ENCODE results near the gene BCOR.

Gene BCOR

GRCh38 chrX:40105835-40106675, 8.3 kb upstream of the BCOR start:
- H3K4me3 Mint-ChIP-seq: peak overlapping the region; percentile 78
- H3K4me1 Mint-ChIP-seq (ENCODE audit: low read depth): peaks cover 3% of the 10 kb centered on the region
- no peaks in the 10 kb centered on the region for H3K36me3 Mint-ChIP-seq (ENCODE audit: low read depth)
- H3K27ac Mint-ChIP-seq: peak overlapping the region; percentile 80
- H3K27me3 Mint-ChIP-seq (ENCODE audit: low read depth): peaks cover 2% of the 10 kb centered on the region
- H3K9me3 Mint-ChIP-seq: no peaks in the 10 kb centered on the region

GRCh38 chrX:40104985-40105834, 7.5 kb upstream of the BCOR start:
- Mint-ChIP-seq H3K4me1 (ENCODE audit: low read depth) (peaks cover 3% of the 10 kb centered on the region), H3K27ac (no peak overlapping the region), H3K36me3 (ENCODE audit: low read depth) (no peaks in the 10 kb centered on the region), H3K9me3 (no peaks in the 10 kb centered on the region), H3K27me3 (ENCODE audit: low read depth) (no peaks in the 10 kb centered on the region), H3K4me3 (peak overlapping the region; percentile 73)

GRCh38 chrX:40104630-40104984, 6.8 kb upstream of the BCOR start:
- Mint-ChIP-seq H3K36me3 (ENCODE audit: low read depth) (no peaks in the 10 kb centered on the region), H3K4me1 (ENCODE audit: low read depth) (peaks cover 8% of the 10 kb centered on the region), H3K4me3 (peak overlapping the region; percentile 7), H3K9me3 (no peaks in the 10 kb centered on the region), H3K27me3 (ENCODE audit: low read depth) (no peaks in the 10 kb centered on the region), H3K27ac (no peak overlapping the region)

GRCh38 chrX:40103565-40104323, 6.0 kb upstream of the BCOR start:
- no peak overlapping the region for H3K27ac Mint-ChIP-seq
- no peaks in the 10 kb centered on the region for H3K36me3 Mint-ChIP-seq (ENCODE audit: low read depth)
- no peaks in the 10 kb centered on the region for H3K9me3 Mint-ChIP-seq
- H3K4me3 Mint-ChIP-seq: no peak overlapping the region
- H3K27me3 Mint-ChIP-seq (ENCODE audit: low read depth): no peaks in the 10 kb centered on the region
- H3K4me1 Mint-ChIP-seq (ENCODE audit: low read depth): peaks cover 11% of the 10 kb centered on the region

GRCh38 chrX:40102393-40103381, 4.9 kb upstream of the BCOR start:
- H3K4me1 Mint-ChIP-seq (ENCODE audit: low read depth): peaks cover 11% of the 10 kb centered on the region
- H3K4me3 Mint-ChIP-seq: no peak overlapping the region
- no peak overlapping the region for H3K27ac Mint-ChIP-seq
- no peaks in the 10 kb centered on the region for H3K36me3 Mint-ChIP-seq (ENCODE audit: low read depth)
- H3K27me3 Mint-ChIP-seq (ENCODE audit: low read depth): no peaks in the 10 kb centered on the region
- H3K9me3 Mint-ChIP-seq: no peaks in the 10 kb centered on the region

GRCh38 chrX:40101430-40101802, 3.7 kb upstream of the BCOR start:
- Mint-ChIP-seq H3K4me1 (ENCODE audit: low read depth) (peaks cover 8% of the 10 kb centered on the region), H3K36me3 (ENCODE audit: low read depth) (no peaks in the 10 kb centered on the region), H3K4me3 (no peak overlapping the region), H3K27ac (no peak overlapping the region), H3K27me3 (ENCODE audit: low read depth) (no peaks in the 10 kb centered on the region), H3K9me3 (no peaks in the 10 kb centered on the region)

GRCh38 chrX:40100537-40101429, 3.0 kb upstream of the BCOR start:
- H3K27me3 Mint-ChIP-seq (ENCODE audit: low read depth): no peaks in the 10 kb centered on the region
- H3K36me3 Mint-ChIP-seq (ENCODE audit: low read depth): no peaks in the 10 kb centered on the region
- H3K4me1 Mint-ChIP-seq (ENCODE audit: low read depth): peaks cover 8% of the 10 kb centered on the region
- H3K27ac Mint-ChIP-seq: no peak overlapping the region
- no peak overlapping the region for H3K4me3 Mint-ChIP-seq
- no peaks in the 10 kb centered on the region for H3K9me3 Mint-ChIP-seq

GRCh38 chrX:40100141-40100536, 2.4 kb upstream of the BCOR start:
- peak overlapping the region; percentile 9 for H3K27ac Mint-ChIP-seq
- no peaks in the 10 kb centered on the region for H3K36me3 Mint-ChIP-seq (ENCODE audit: low read depth)
- no peaks in the 10 kb centered on the region for H3K9me3 Mint-ChIP-seq
- peaks cover 11% of the 10 kb centered on the region for H3K4me1 Mint-ChIP-seq (ENCODE audit: low read depth)
- H3K4me3 Mint-ChIP-seq: no peak overlapping the region
- H3K27me3 Mint-ChIP-seq (ENCODE audit: low read depth): no peaks in the 10 kb centered on the region

- Mint-ChIP-seq H3K27ac (peak overlapping the region; percentile 92), H3K36me3 (ENCODE audit: low read depth) (no peaks in the 10 kb centered on the region), H3K4me1 (ENCODE audit: low read depth) (peaks cover 13% of the 10 kb centered on the region), H3K9me3 (no peaks in the 10 kb centered on the region), H3K4me3 (peak overlapping the region; percentile 88), H3K27me3 (ENCODE audit: low read depth) (no peaks in the 10 kb centered on the region)
Observed at GRCh38 chrX:40099055-40099958, 1.5 kb upstream of the BCOR start.

GRCh38 chrX:40098264-40099054, 701 bp upstream of the BCOR start:
- peaks cover 15% of the 10 kb centered on the region for H3K4me1 Mint-ChIP-seq (ENCODE audit: low read depth)
- H3K27ac Mint-ChIP-seq: peak overlapping the region; percentile 92
- H3K36me3 Mint-ChIP-seq (ENCODE audit: low read depth): no peaks in the 10 kb centered on the region
- no peaks in the 10 kb centered on the region for H3K9me3 Mint-ChIP-seq
- peak overlapping the region; percentile 88 for H3K4me3 Mint-ChIP-seq
- no peaks in the 10 kb centered on the region for H3K27me3 Mint-ChIP-seq (ENCODE audit: low read depth)

- H3K27me3 Mint-ChIP-seq (ENCODE audit: low read depth): no peaks in the 10 kb centered on the region
- peak overlapping the region; percentile 57 for H3K27ac Mint-ChIP-seq
- H3K4me3 Mint-ChIP-seq: peak overlapping the region; percentile 66
- H3K4me1 Mint-ChIP-seq (ENCODE audit: low read depth): peaks cover 21% of the 10 kb centered on the region
- peaks cover 3% of the 10 kb centered on the region for H3K36me3 Mint-ChIP-seq (ENCODE audit: low read depth)
- H3K9me3 Mint-ChIP-seq: no peaks in the 10 kb centered on the region
Observed at GRCh38 chrX:40097141-40097503, 636 bp downstream of the BCOR start.

Measured in T-helper 1 cell treated with Interleukin-12 subunit alpha and Interleukin-12 subunit beta and Interleukin-4 antibody, amounts not matched to agents 30 μg/mL and 1 μg/mL, for 36 hours (primary cell).